GM12864 (cell line): ENCODE measurements around the gene C19orf85.
"Not testable (repeated sequence)": the region's sequence is repeated elsewhere in the genome, so short reads cannot be mapped to it uniquely, and the experiment has no call there.

Experiments used
- DNase-seq: peaks from one replicate; pipeline ENCODE4 v3.0.0-alpha.2; 2011; ENCODE audit warnings: low read depth
- H3K4me3 ChIP-seq: 2 replicates; pipeline ENCODE4 v1.5.1; 2011; ENCODE audit warnings: mild to moderate bottlenecking, low read depth, low read length, control low read depth
- TF ChIP-seq, protein P1 (sequence below): IDR thresholded peaks from 2 replicates; pipeline ENCODE4 v1.5.1; 2011; ENCODE audit warnings: low read depth, mild to moderate bottlenecking, moderate library complexity, low read length, control low read depth, inconsistent platforms; ENCODE audit errors: missing control alignments

The C19orf85 gene

DNA sequence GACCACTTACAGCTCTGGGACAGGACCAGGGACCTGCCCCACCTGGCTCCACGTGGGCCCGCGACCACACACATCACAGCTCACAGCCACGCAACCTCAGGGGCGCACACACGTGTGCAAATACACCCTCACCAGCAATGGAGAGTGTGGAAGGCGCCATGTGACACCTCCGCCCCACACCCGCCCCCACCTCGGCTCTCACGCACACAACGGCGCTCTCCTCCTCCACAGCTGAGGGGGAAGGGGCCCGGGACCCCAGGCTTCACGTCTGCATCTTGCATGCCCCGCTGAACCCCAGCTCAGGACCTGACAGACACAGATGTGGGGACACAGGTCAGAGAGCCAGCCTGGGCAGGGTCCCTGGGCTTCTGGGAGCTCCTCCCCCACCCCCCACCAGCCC lies 15.1 kb downstream of the C19orf85 start:
- H3K4me3 ChIP-seq: no peak overlapping the region
- TF ChIP-seq, protein P1, sequence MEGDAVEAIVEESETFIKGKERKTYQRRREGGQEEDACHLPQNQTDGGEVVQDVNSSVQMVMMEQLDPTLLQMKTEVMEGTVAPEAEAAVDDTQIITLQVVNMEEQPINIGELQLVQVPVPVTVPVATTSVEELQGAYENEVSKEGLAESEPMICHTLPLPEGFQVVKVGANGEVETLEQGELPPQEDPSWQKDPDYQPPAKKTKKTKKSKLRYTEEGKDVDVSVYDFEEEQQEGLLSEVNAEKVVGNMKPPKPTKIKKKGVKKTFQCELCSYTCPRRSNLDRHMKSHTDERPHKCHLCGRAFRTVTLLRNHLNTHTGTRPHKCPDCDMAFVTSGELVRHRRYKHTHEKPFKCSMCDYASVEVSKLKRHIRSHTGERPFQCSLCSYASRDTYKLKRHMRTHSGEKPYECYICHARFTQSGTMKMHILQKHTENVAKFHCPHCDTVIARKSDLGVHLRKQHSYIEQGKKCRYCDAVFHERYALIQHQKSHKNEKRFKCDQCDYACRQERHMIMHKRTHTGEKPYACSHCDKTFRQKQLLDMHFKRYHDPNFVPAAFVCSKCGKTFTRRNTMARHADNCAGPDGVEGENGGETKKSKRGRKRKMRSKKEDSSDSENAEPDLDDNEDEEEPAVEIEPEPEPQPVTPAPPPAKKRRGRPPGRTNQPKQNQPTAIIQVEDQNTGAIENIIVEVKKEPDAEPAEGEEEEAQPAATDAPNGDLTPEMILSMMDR: no peak
- DNase-seq: no peak

DNA sequence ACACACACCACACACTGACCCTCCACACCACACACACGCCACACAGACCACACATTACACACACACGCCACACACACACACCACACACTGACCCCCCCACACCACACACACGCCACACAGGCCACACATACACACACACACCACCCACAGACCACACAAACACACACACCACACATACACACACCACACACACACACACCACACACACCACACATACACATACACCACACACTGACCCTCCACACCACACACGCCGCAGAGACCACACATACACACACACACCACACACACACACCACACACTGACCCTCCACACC lies 16.4 kb downstream of the C19orf85 start:
- DNase-seq, H3K4me3 ChIP-seq: not testable (repeated sequence)

DNA sequence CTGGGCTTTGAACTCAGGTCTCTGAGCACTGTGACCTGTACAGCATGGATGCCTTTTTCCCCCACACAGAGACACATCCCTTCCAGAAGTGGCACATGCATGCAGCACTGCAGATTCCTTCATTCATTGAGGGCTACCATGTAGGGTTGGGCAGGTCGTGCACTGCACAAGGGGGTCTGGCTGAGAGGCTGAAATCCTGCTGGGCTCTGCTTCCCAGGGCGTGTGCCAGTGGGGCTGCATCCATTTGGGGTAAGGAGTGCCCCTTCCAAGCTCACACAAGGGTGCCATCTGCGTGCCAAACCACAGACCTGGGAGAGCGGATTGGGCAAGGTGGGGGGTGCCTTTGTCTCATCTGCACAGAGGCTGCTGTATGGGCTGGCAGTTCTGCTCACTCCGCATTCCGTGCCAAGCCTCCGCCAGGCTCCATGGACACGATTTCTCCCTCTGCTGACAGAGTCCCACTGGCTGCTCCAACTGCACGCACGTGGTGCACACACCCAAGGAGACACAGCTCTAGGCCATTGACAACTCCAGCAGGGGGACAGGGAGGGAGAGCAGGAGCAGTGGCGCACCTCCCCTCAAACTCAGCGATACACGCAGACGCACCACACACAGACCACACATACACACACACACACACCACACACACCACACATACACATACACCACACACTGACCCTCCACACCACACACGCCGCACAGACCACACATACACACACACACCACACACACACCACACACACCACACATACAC lies 17.0 kb downstream of the C19orf85 start:
- DNase-seq: no peak
- TF ChIP-seq, protein P1: no peak
- no peak overlapping the region for H3K4me3 ChIP-seq

DNA sequence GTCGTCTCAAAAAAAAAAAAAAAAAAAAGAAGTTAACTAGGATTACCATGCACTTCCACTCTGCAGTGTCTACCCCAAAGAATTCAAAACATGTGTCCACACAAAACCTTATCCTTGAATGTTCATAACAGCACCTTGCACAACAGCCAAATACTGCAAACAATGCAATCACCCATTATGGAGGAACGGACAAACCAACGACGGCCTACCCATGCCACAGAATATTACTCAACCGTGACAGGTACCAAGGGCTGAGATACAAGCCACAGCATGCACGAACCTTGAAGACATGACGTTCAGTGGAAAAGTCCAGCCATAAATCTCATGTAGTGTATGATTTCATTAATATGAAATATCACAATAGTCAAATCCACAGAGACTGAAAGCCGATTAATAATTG lies 18.5 kb downstream of the C19orf85 start:
- no peak overlapping the region for H3K4me3 ChIP-seq
- TF ChIP-seq, protein P1: no peak
- no peak for DNase-seq

DNA sequence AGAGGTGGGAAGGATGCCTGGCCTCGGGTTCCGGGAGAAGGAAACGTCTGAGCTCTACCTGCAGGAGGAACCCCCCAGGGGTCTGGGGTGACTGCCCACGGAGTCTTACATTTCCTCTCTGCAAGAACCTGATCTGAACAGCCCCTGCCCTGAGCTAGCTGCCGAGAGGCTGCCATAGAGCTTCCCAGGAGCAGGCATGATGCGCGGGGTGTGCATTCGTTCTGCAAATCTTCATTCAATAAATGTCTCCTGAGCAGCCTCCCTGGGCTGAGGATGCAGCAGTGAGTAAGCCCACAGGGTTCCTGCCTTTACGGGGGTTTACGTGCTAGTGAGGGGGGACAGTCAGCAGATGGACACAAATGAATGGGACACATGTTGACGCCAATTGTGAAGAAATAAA lies 19.9 kb downstream of the C19orf85 start:
- TF ChIP-seq, protein P1: no peak
- no peak overlapping the region for H3K4me3 ChIP-seq
- DNase-seq: no peak

DNA sequence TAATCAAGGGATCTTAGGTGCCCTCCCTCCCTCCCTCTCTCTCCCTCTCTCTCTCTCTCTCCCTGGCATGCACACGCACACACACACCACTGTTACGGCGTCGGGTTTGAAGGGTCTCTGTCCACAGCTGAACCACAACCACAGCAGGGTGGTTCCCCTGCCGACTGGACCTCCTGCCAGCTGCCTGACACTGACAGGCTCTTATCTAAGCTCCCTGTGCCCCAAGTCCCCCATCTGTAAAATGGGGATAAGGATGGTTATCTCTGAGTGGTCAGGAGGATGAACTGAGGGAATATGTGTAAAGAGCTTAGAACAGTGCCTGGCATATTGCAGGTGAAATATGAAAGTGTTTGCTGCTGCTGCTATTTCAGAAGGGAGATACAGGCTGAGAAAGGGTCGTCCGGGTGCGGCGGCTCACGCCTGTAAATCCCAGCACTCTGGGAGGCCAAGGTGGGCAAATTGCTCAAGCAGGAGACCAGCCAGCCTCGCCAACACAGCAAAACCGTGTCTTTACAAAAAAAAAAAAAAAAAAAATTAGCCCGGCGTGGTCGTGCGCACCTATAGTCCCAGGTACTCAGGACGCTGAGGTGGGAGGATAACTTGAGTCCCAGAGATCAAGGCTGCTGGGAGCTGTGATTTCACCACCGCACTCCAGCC lies 20.6 kb downstream of the C19orf85 start:
- TF ChIP-seq, protein P1: no peak
- no peak for DNase-seq

DNA sequence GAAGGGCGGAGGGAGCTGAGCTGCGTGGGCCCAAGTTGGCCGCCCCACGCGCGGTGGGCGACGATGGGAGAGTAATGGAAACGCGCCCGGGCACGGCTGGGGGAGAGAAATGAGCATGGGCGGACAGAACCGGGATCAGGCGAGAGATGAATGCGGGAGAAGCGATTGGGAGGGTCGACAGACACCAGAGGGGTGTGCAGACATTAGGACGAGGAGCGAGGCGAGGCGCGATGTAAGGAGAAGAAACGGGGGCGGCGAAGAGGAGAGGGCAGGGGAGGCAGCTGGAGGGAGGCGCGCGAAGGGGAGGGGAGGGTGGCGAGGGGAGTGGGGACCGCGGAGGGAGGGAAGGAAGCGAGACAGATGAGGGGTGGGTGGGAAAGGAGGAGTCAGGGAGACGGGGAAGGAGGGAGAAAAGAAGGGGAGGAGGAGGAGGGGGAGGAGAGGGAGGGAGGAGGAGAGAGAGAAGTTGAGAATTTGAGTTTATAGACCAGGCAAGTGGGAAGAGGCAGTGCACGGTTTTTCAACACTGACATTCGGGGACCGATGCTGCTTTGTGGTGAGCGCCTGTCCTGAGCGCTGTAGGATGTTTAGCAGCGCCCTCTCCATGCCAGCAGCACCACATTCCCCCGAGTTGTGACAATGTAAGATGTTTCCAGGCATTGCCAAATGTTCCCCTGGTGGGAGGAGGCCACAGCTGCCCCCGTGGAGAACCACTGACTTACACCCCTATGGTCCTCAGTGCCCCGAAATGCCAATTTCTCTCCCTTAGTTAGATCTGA lies 21.3 kb downstream of the C19orf85 start, which contains the start of gene SHISA7:
TSS of gene SHISA7 (minus strand) at position 256 of the 779 bp plus-strand sequence. CDS start 437 bp downstream, outside the sequence.
- TF ChIP-seq, protein P1: no peak
- no peak within 1 kb of the TSS for H3K4me3 ChIP-seq
- DNase-seq: no peak

More for the DNA sequence above, 20.6 kb downstream of the C19orf85 start:
- H3K4me3 ChIP-seq: no peak overlapping the region
